Activated gamma-delta T cell treated with anti-CD3 and anti-CD28 coated beads, Interleukin-2, amount 50 U/mL, for 16 hours (primary cell): ENCODE data around the gene JPH2.

Experiments used
- DNase-seq: peaks from one replicate; pipeline ENCODE4 v3.0.0-alpha.2; 2020; ENCODE audit warnings: low read depth

JPH2 gene

GRCh38 chr20:44125332-44126127 lies 61.5 kb downstream of the JPH2 start:
- no peak for DNase-seq

- DNase-seq, result no peak
These were observed 63.0 kb downstream of the JPH2 start for GRCh38 chr20:44123874-44124535.

- no peak for DNase-seq
These were observed 63.7 kb downstream of the JPH2 start for GRCh38 chr20:44123251-44123650.

- DNase-seq, result no peak
These were observed 66.1 kb downstream of the JPH2 start for GRCh38 chr20:44120676-44121425.

- DNase-seq, result no peak
These were observed 68.6 kb downstream of the JPH2 start for GRCh38 chr20:44118185-44119033.

GRCh38 chr20:44117296-44118184 lies 69.4 kb downstream of the JPH2 start:
- DNase-seq, result no peak

- no peak for DNase-seq
These were observed 71.0 kb downstream of the JPH2 start for GRCh38 chr20:44115762-44116644.

- DNase-seq, result no peak
These were observed 71.8 kb downstream of the JPH2 start for GRCh38 chr20:44115181-44115580.

GRCh38 chr20:44113618-44114376 lies 73.2 kb downstream of the JPH2 start:
- no peak for DNase-seq

- no peak for DNase-seq
These were observed 73.9 kb downstream of the JPH2 start for GRCh38 chr20:44112889-44113617.

- DNase-seq, result no peak
These were observed 74.5 kb downstream of the JPH2 start for GRCh38 chr20:44112456-44112855.

- no peak for DNase-seq
These were observed 75.2 kb downstream of the JPH2 start for GRCh38 chr20:44111712-44112335.

GRCh38 chr20:44110816-44111568 lies 76.0 kb downstream of the JPH2 start:
- DNase-seq, result no peak

GRCh38 chr20:44109951-44110361 lies 77.0 kb downstream of the JPH2 start:
- DNase-seq, result no peak

GRCh38 chr20:44106615-44107014 lies 80.4 kb downstream of the JPH2 start:
- no peak for DNase-seq

- no peak for DNase-seq
These were observed 82.0 kb downstream of the JPH2 start for GRCh38 chr20:44104798-44105517.

GRCh38 chr20:44102582-44102981 lies 84.4 kb downstream of the JPH2 start:
- DNase-seq, result no peak
